Measurements from ENCODE around the gene EFCAB8. TPM values are rescaled to one million over a fixed set of nuclear protein-coding genes. Genes with fewer than 3 reads are reported as not detected.

Gene EFCAB8
- total RNA-seq, 1 donor, result 0.73 TPM

DNA sequence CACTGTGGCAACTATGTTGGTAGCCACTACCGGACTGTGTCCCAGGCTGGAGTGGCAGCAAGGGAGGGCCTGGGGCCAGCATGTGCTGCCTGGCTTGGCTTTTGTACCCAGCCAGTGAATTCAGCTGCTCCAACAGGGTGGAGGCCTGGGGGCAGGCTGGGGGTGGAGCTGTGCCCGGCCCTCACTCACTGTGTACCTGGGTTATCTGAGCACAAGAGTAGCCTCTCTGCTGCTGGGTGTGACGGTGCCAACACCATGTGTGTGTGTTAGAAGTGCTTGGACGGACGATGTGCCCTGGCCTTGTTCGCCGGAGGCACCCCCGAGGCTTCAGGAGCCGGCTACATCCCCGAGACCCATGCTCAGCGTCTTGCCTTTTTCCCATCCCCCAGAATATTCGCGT lies 49.2 kb downstream of the EFCAB8 start:
- no peak overlapping the region for H3K4me3 ChIP-seq (ENCODE audit: low read length)
- no peaks in the 10 kb centered on the region for H3K4me1 ChIP-seq (ENCODE audit: insufficient read depth, low read length)
- no peaks in the 10 kb centered on the region for H3K27me3 ChIP-seq (ENCODE audit: insufficient read depth, low read length)
- H3K9me3 ChIP-seq (ENCODE audit: low read depth, low read length), result no peaks in the 10 kb centered on the region

DNA sequence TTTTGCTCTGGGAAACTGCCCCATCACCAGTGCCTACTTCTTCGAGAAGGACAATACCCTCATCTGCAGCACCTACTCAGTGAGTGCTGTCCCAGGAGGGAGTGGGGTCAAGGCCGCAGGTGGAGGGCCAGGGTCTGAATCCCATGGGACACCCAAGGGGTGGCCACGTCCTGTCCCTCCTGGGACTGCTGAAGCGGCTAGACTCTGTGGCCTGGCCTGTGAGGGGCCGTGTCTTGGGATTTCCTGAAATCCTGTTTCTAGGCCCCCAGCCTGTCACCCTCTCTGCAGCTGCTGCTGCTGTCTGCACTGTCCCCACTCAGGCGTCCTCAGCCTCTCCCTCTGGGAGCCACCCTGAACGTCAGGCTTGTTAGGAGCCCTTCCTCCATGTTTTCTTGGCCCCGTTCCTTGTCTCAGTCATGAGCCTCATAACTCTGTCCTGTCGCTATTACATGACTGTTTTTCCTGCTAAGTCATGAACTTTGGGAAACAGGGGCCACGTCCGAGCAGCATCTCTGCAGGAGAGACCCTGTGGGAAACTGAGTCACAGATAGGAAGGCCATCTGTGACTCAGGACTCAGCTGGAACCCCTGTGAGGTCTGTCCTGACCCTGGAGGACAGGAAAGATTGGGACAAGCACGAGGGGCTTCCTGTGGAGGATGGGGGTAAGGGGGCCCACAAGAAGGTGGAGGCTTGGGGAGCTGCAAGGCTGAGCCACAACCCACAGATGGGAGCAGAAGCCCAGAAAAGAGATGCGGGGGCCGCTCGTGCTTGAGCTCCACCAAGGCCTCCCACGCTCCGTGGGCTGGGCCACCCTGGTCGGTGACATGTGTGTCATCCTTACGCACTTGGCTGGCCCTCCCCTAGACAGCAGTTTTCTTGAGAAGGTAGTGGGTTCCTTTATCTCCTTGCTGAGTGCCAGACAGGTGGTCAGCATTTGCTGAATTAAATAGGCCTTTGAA lies 49.9 kb downstream of the EFCAB8 start:
- no peak overlapping the region for H3K4me3 ChIP-seq (ENCODE audit: low read length)
- H3K9me3 ChIP-seq (ENCODE audit: low read depth, low read length), result no peaks in the 10 kb centered on the region
- H3K4me1 ChIP-seq (ENCODE audit: insufficient read depth, low read length), result no peaks in the 10 kb centered on the region
- H3K27me3 ChIP-seq (ENCODE audit: insufficient read depth, low read length), result no peaks in the 10 kb centered on the region

DNA sequence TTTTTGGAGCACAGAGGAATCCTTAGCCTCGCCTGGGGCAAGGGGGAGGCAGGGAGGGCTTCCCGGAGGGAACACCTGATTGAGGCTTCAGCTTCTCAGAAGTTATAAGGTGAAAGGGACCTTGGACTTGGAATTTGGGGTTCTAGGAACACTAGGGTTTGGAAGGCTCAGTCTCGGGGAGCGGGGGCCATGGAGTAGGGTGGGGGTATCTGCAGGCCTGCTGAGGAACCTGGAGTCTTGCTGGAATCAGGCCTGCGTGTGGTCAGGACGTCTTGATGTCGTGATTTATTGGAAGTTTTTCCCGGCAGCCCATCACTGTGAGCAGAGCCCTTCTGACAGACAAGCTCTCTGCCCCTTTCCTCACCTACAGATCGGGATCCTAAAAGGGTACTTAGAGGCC lies 50.7 kb downstream of the EFCAB8 start:
- Histone ChIP-seq H3K4me3 (ENCODE audit: low read length) (no peak overlapping the region), H3K9me3 (ENCODE audit: low read depth, low read length) (no peaks in the 10 kb centered on the region), H3K4me1 (ENCODE audit: insufficient read depth, low read length) (no peaks in the 10 kb centered on the region), H3K27me3 (ENCODE audit: insufficient read depth, low read length) (no peaks in the 10 kb centered on the region)

DNA sequence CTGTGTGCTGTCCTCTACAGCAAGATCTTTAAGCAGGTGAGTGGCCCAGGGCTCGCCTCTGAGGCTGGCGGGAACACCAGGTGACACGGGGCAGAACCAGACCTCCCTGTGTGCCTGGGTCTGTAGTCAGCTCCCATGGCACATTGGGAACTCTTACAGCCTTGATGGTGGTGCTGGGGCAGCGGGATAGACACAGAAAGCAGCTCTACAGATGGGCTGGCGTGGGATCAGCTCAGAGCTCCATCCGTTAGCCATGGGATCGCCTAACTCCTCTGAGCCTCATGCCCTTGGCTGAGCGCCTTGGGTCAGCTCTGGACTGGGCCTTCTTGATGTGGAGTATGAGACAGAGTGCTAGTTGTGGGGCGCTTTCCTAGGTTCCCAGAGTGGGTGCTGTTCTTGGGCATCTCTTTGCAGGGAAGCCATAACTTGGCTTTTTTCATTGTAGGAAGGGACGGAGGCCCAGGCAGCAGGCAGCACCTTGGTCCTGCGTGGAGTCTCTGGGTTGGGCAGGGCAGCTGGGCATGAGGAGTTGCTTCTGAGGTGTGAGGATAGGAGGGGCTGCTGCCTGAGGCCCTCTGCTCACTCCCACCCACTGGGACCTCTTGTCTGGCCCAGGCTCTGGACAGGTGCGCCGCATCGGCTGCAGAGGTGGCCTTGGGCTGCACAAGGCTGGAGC lies 51.3 kb downstream of the EFCAB8 start:
- no peaks in the 10 kb centered on the region for H3K27me3 ChIP-seq (ENCODE audit: insufficient read depth, low read length)
- no peak overlapping the region for H3K4me3 ChIP-seq (ENCODE audit: low read length)
- H3K4me1 ChIP-seq (ENCODE audit: insufficient read depth, low read length), result no peaks in the 10 kb centered on the region
- no peaks in the 10 kb centered on the region for H3K9me3 ChIP-seq (ENCODE audit: low read depth, low read length)

DNA sequence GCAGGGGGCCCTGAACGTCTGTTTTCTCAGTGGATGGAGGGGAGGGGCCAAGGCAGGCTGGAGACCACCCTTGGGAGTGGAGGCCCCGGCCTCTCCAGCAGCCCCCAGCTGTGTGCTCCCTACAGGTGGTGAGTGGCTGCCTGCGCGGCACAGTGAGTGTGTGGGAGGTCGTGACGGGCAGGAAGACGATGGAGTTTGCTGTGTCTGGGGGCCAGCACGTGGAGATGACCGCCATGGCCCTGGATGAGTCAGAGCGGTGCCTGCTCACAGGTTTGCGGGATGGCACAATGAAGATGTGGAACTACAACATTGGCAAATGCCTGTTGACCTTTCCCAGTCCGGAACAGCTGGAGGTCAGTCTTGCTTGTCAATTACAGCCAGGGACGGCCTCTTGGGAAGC lies 52.6 kb downstream of the EFCAB8 start:
- no peaks in the 10 kb centered on the region for H3K4me1 ChIP-seq (ENCODE audit: insufficient read depth, low read length)
- no peaks in the 10 kb centered on the region for H3K9me3 ChIP-seq (ENCODE audit: low read depth, low read length)

DNA sequence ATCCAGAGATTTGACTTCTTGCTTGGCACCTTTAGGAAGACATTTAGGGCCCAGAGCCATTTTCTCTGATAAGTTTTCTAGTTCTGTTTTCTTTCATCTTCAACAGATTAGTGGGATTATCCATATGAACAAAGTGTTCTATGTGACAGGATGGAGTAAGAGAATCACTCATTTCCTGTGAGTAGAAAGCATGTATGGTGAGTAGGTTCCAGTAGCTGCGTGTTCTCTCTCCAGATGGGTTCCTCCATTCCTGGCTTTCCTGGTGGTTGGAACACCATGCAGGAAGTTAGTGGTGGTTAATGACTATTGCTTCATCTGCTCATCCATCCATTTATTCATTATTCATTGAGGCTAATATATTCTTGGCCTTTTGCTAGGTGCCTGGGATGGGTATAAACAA lies 54.0 kb downstream of the EFCAB8 start:
- Histone ChIP-seq H3K9me3 (ENCODE audit: low read depth, low read length) (no peaks in the 10 kb centered on the region), H3K27me3 (ENCODE audit: insufficient read depth, low read length) (no peaks in the 10 kb centered on the region), H3K4me1 (ENCODE audit: insufficient read depth, low read length) (no peaks in the 10 kb centered on the region), H3K4me3 (ENCODE audit: low read length) (no peak overlapping the region)

More for the DNA sequence above, 52.6 kb downstream of the EFCAB8 start:
- no peaks in the 10 kb centered on the region for H3K27me3 ChIP-seq (ENCODE audit: insufficient read depth, low read length)
- no peak overlapping the region for H3K4me3 ChIP-seq (ENCODE audit: low read length)

DNA sequence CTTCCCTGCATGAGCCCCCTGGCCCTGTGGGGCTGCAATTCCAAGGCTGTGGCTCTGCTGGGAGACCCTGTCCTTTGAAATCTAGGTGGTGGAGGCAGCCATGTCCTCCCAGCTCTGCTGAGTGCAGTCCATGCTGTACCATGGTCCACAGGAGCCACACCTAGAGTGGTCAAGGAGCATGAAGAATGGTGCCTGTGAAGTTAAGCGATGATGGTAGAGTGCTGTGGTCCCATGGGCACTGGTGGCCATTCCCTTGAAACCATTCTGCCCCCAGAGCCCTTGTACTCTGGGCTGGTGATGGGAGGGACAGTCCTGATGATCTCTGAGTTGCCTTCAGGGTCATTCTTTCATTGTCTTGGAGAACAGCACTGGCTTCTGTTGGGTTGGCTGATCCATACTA lies 55.3 kb downstream of the EFCAB8 start:
- no peaks in the 10 kb centered on the region for H3K4me1 ChIP-seq (ENCODE audit: insufficient read depth, low read length)
- H3K9me3 ChIP-seq (ENCODE audit: low read depth, low read length), result no peaks in the 10 kb centered on the region
- H3K4me3 ChIP-seq (ENCODE audit: low read length), result no peak overlapping the region
- H3K27me3 ChIP-seq (ENCODE audit: insufficient read depth, low read length), result no peaks in the 10 kb centered on the region

DNA sequence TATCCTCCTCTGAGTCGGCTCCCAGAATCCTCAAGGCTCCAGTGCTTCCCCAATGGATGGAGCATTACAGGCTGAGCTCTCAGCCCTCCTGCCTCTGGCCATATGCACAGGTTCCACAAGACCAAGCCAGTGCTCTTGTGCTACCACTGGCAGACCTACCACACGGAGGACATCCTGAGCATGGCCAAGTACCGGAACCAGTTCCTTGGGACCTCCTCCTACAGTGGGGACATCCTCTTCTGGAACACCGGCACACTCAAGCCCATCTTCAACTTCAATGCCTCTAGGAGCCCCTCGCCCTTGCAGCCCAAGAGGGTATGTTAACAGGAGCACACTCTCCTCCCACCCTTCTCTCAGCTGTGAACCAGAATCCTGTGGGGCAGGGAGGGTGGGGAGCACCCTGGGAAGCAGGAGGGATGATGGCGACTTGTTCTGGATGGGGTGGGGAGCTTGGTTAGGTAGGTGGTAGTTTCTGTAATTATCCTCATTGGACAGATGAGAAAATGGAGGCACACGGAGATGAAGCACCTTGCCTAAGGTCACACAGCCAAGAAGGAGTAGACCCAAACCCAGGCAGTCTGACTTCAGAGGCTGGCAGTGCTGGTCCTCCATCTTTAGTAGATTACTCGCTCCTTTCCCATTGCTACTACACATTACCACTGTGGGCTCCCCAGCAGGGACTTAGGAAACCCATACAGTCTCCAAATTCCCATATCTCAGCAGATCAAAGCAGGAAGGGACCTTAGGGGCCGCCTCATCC lies 58.6 kb downstream of the EFCAB8 start:
- Histone ChIP-seq H3K4me3 (ENCODE audit: low read length) (no peak overlapping the region), H3K27me3 (ENCODE audit: insufficient read depth, low read length) (no peaks in the 10 kb centered on the region), H3K9me3 (ENCODE audit: low read depth, low read length) (no peaks in the 10 kb centered on the region), H3K4me1 (ENCODE audit: insufficient read depth, low read length) (no peaks in the 10 kb centered on the region)

DNA sequence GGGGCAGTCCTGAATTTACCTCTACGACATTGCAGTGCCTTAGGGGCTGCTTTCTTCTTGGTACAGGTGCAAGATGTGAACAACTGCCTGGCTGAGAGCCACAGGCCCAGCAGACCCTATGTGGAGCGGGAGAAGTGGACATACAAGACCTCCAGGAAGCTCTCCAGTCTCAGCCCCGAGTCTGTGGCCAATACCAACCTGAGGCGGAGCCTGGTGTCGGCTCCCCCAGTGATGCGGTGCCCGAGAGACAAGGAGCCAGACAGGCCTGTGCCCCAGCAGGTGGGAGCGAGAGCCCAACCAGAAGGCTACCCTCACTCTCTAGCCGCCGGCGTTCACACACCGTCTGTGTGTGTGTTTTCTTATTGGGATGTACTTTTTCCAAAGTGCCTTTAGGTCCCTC lies 59.6 kb downstream of the EFCAB8 start:
- H3K4me3 ChIP-seq (ENCODE audit: low read length), result no peak overlapping the region
- H3K27me3 ChIP-seq (ENCODE audit: insufficient read depth, low read length), result no peaks in the 10 kb centered on the region
- H3K9me3 ChIP-seq (ENCODE audit: low read depth, low read length), result no peaks in the 10 kb centered on the region
- no peaks in the 10 kb centered on the region for H3K4me1 ChIP-seq (ENCODE audit: insufficient read depth, low read length)

DNA sequence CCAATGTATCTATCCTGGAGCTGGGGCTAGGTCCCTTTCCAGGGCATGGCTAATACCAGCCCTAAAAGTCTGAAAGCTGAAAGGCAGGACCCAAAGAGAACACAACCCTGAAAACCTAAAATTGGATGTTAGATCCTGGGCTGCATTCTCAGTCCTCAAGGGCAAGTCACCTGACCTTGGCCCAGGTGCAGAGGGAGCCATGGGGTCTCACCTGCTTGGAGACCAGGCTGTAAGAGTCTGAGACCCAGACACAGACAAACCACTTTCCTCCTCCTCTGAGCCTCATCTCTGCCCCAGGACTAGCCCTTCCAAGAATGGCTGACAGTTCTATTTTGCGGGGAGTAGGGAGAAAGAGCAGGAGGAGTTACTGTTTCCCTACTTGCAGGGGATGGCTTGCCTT lies 60.0 kb downstream of the EFCAB8 start:
- Histone ChIP-seq H3K4me1 (ENCODE audit: insufficient read depth, low read length) (no peaks in the 10 kb centered on the region), H3K27me3 (ENCODE audit: insufficient read depth, low read length) (no peaks in the 10 kb centered on the region), H3K4me3 (ENCODE audit: low read length) (no peak overlapping the region), H3K9me3 (ENCODE audit: low read depth, low read length) (no peaks in the 10 kb centered on the region)

DNA sequence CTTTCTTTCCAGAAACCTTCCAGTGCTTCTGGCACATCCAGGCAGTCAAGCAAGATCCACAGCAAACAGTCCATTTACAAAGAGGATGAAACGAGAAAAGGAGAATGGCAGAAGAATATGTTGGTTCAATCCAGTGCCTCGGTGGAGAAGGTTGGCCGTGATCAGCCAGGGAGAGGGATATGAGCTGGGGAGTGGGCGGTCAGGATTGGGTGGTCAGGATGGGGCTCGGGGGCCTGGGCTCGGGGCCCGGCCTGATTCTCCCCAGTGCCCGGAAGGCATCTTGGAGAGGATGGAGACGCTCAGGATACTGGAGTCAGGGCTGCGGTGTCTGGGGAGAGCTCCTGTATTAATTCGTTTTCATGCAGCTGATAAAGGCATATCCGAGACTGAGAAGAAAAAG lies 61.3 kb downstream of the EFCAB8 start:
- Histone ChIP-seq H3K4me3 (ENCODE audit: low read length) (no peak overlapping the region), H3K4me1 (ENCODE audit: insufficient read depth, low read length) (no peaks in the 10 kb centered on the region), H3K9me3 (ENCODE audit: low read depth, low read length) (no peaks in the 10 kb centered on the region), H3K27me3 (ENCODE audit: insufficient read depth, low read length) (no peaks in the 10 kb centered on the region)

DNA sequence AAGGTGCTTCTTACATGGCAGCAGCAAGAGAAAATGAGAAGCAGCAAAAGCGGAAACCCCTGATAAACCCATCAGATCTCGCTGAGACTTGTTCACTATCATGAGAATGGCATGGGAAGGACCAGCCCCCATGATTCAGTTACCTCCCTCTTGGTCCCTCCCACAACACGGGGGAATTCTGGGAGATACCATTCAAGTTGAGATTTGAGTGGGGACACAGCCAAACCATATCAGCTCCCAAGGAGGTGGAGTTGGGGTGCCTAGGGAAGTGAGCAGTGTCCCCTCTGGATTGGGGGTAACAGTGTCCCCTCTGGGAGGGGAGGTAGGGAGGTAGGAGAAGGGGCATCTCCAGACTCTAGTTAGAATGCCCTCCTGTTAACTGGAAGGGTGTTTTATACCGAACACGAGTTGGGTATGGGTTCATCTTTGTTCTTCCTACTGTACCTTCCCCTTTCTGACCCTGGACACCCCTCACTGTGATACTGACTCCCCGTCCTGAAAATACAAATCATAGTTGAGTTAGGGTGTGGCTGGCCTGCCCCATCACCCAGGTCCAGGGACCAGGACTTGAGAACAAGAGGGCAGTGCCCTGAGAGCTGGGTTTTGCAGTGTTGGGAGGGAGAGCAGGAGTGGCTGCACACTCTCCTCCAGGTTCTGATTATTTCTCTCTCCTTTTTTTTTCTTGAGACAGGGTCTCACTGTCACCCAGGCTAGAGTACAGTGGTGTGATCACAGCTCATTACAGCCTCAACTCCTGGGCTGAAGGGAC lies 62.0 kb downstream of the EFCAB8 start:
- Histone ChIP-seq H3K27me3 (ENCODE audit: insufficient read depth, low read length) (no peaks in the 10 kb centered on the region), H3K9me3 (ENCODE audit: low read depth, low read length) (no peaks in the 10 kb centered on the region), H3K4me1 (ENCODE audit: insufficient read depth, low read length) (no peaks in the 10 kb centered on the region), H3K4me3 (ENCODE audit: low read length) (no peak overlapping the region)

DNA sequence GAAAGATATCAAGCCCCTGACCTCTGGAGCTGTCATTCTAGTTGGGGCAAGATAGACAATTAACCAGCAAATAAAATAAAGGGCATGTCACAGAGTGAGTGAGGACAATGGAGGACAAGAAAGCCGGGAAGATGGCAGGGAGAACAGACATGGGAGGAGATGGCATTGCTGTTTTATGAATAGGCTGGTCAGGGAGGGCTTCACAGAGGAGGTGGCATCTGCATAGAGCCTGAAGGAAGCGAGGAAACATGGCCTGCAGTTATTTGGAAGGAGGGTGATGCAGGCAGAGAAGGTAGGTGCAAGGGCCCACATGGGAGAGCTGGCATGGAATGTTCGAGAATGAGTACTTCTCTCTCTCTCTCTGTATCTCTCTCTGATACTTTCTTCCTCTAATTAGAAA lies 63.7 kb downstream of the EFCAB8 start:
- Histone ChIP-seq H3K27me3 (ENCODE audit: insufficient read depth, low read length) (no peaks in the 10 kb centered on the region), H3K4me1 (ENCODE audit: insufficient read depth, low read length) (no peaks in the 10 kb centered on the region), H3K4me3 (ENCODE audit: low read length) (no peak overlapping the region), H3K9me3 (ENCODE audit: low read depth, low read length) (no peaks in the 10 kb centered on the region)

DNA sequence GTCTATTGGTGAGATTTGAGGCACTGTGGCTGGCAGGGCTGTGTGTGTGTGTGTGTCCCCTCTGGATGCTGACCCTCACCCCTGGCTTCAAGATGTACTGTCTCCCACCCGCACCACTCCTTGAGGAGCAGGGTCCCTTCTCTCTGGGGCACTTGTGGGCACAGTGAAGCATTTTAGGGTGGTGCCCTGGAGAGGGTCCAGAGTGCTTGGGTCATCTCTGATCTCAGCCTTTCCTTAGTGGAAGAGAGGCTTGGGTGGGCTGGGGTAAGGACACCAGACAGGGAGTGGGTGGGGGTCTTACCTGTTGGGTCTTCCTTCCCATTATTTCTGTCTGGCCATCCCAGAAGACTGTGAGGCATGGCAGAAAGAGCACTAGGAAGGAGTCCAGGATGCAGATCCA lies 66.1 kb downstream of the EFCAB8 start:
- Histone ChIP-seq H3K4me3 (ENCODE audit: low read length) (no peak overlapping the region), H3K9me3 (ENCODE audit: low read depth, low read length) (no peaks in the 10 kb centered on the region), H3K27me3 (ENCODE audit: insufficient read depth, low read length) (no peaks in the 10 kb centered on the region), H3K4me1 (ENCODE audit: insufficient read depth, low read length) (no peaks in the 10 kb centered on the region)

Data from mononuclear cell (primary cell).